H1 (cell line): ENCODE data around the gene POLR3C. TPM values are rescaled to one million over a fixed set of nuclear protein-coding genes. Genes with fewer than 3 reads are reported as not detected.

Source experiments
- CTCF ChIA-PET: fragments of 300-600 bp; sonication (Branson Sonifier 250); formaldehyde crosslinking; loops from one replicate; lab custom pipeline; 2021; ENCODE audit not compliant: partially characterized antibody; lab: Charles Lee
- POLR2A ChIA-PET: fragments of 300-600 bp; sonication (Branson Sonifier 250); formaldehyde crosslinking; loops from one replicate; lab custom pipeline; 2021; ENCODE audit warnings: inconsistent platforms; ENCODE audit not compliant: partially characterized antibody; lab: Charles Lee
- DNase-seq, 2 experiments: peaks; one replicate each; pipeline versions ENCODE4 v3.0.0 to v3.0.0-alpha.2; 2010 to 2022; ENCODE audit warnings: low spot score in 2 of 2, low read depth in 1 of 2, mixed read lengths in 1 of 2
- FAIRE-seq: peaks from 2 replicates; lab custom pipeline; 2011; peaks lifted over from hg19 to GRCh38; lab: Jason Lieb, UNC
- H2AFZ ChIP-seq: 2 replicates; pipeline ENCODE4 v1.8.1; 2012; ENCODE audit warnings: low read length, inconsistent platforms
- H2AK5ac ChIP-seq: 2 replicates; pipeline ENCODE4 v1.6.1; 2013; ENCODE audit warnings: low read depth, low read length
- H2BK120ac ChIP-seq: replicated peaks from 2 replicates; pipeline ENCODE3; 2013; ENCODE audit warnings: low read depth, low read length, inconsistent platforms
- H2BK12ac ChIP-seq: 2 replicates; pipeline ENCODE4 v1.6.1; 2013; ENCODE audit warnings: low read depth, low read length
- H2BK15ac ChIP-seq: 2 replicates; pipeline ENCODE4 v1.6.1; 2013; ENCODE audit warnings: low read length
- H2BK20ac ChIP-seq: 2 replicates; pipeline ENCODE4 v1.6.1; 2013; ENCODE audit warnings: low read length
- H2BK5ac ChIP-seq: 2 replicates; pipeline ENCODE4 v1.6.1; 2013; ENCODE audit warnings: low read depth, low read length
- H3K14ac ChIP-seq: 2 replicates; pipeline ENCODE4 v1.6.1; 2013; ENCODE audit warnings: inconsistent platforms; ENCODE audit not compliant: insufficient read length
- H3K18ac ChIP-seq: 2 replicates; pipeline ENCODE4 v1.6.1; 2013; ENCODE audit warnings: low read length; ENCODE audit errors: extremely low read depth
- H3K23ac ChIP-seq: 2 replicates; pipeline ENCODE4 v1.6.1; 2013; ENCODE audit warnings: inconsistent platforms; ENCODE audit not compliant: insufficient read length
- H3K23me2 ChIP-seq: 2 replicates; pipeline ENCODE4 v1.6.1; 2013; ENCODE audit warnings: low read depth, low read length
- H3K27ac ChIP-seq: 2 replicates; pipeline ENCODE4 v1.6.1; 2011; ENCODE audit warnings: low read depth, low read length, inconsistent platforms
- H3K27me3 ChIP-seq, 4 experiments: replicated peaks in 1 of 4; 1 replicate in 1 of 4; 2 replicates in 3 of 4; pipeline versions ENCODE4 v1.6.1 to v1.8.1; 2011 to 2013; ENCODE audit warnings: low read length in 3 of 4, mild to moderate bottlenecking in 3 of 4, inconsistent platforms in 2 of 4, mixed read lengths in 2 of 4, moderate library complexity in 1 of 4; ENCODE audit not compliant: control insufficient read depth in 3 of 4, insufficient read depth in 3 of 4; ENCODE audit errors: extremely low read depth in 1 of 4
- H3K36me3 ChIP-seq, 4 experiments: 2 replicates each; pipeline versions ENCODE4 v1.6.1 to v1.8.1; 2011 to 2013; ENCODE audit warnings: mild to moderate bottlenecking in 4 of 4, low read length in 3 of 4, moderate library complexity in 2 of 4, control low read depth in 1 of 4, inconsistent platforms in 1 of 4; ENCODE audit not compliant: insufficient read depth in 4 of 4, control insufficient read depth in 2 of 4
- H3K4ac ChIP-seq: replicated peaks from 2 replicates; pipeline ENCODE3; 2013; ENCODE audit warnings: low read length, low read depth, mixed read lengths, inconsistent platforms; ENCODE audit not compliant: insufficient read length
- H3K4me1 ChIP-seq, 4 experiments: replicated peaks in 1 of 4; 1 replicate in 1 of 4; 2 replicates in 3 of 4; pipeline versions ENCODE4 v1.6.1 to v1.8.1; 2011 to 2013; ENCODE audit warnings: low read length in 3 of 4, inconsistent platforms in 2 of 4, mixed read lengths in 1 of 4; ENCODE audit not compliant: insufficient read depth in 4 of 4, control insufficient read depth in 3 of 4
- H3K4me2 ChIP-seq, 2 experiments: 2 replicates each; pipeline versions ENCODE4 v1.6.1 to v1.8.1; 2011 to 2013; ENCODE audit warnings: low read depth in 2 of 2, low read length in 2 of 2, control low read depth in 1 of 2, inconsistent platforms in 1 of 2, mild to moderate bottlenecking in 1 of 2; ENCODE audit not compliant: insufficient read depth in 1 of 2
- H3K4me3 ChIP-seq, 4 experiments: fragments of 200-600, 300-600 bp in 1 of 4; sonication (generic), shearing (Covaris generic), sonication (Bioruptor Twin) in 1 of 4; 2 replicates each; pipeline versions ENCODE4 v1.5.1 to v1.8.1; 2011 to 2016; ENCODE audit warnings: low read length in 4 of 4, low read depth in 3 of 4, control low read depth in 2 of 4, inconsistent platforms in 2 of 4, mild to moderate bottlenecking in 2 of 4, mixed read lengths in 1 of 4, moderate library complexity in 1 of 4; ENCODE audit not compliant: insufficient read depth in 2 of 4; ENCODE audit errors: extremely low read depth in 1 of 4
- H3K56ac ChIP-seq: replicated peaks from 2 replicates; pipeline ENCODE3; 2013; ENCODE audit warnings: low read depth, mild to moderate bottlenecking, mixed read lengths, low read length, inconsistent platforms; ENCODE audit not compliant: insufficient read length
- H3K79me1 ChIP-seq: 2 replicates; pipeline ENCODE4 v1.6.1; 2013; ENCODE audit warnings: low read depth, low read length, control low read depth
- H3K79me2 ChIP-seq, 2 experiments: 2 replicates each; pipeline versions ENCODE4 v1.6.1 to v1.8.1; 2012 to 2013; ENCODE audit warnings: low read length in 2 of 2, mild to moderate bottlenecking in 2 of 2, inconsistent platforms in 1 of 2; ENCODE audit not compliant: insufficient read depth in 2 of 2, control insufficient read depth in 1 of 2
- H3K9ac ChIP-seq, 4 experiments: replicated peaks in 1 of 4; 1 replicate in 1 of 4; 2 replicates in 3 of 4; pipeline versions ENCODE4 v1.6.1 to v1.8.1; 2011 to 2013; ENCODE audit warnings: low read depth in 3 of 4, low read length in 3 of 4, control low read depth in 2 of 4, mild to moderate bottlenecking in 2 of 4, moderate library complexity in 2 of 4, inconsistent platforms in 1 of 4; ENCODE audit errors: extremely low read depth in 1 of 4
- H3K9me3 ChIP-seq, 2 experiments: 2 replicates each; pipeline versions ENCODE4 v1.6.1 to v1.8.1; 2012 to 2013; ENCODE audit warnings: mild to moderate bottlenecking in 2 of 2, moderate library complexity in 2 of 2, control low read depth in 1 of 2, inconsistent platforms in 1 of 2, low read depth in 1 of 2, low read length in 1 of 2, mixed read lengths in 1 of 2; ENCODE audit not compliant: insufficient read depth in 2 of 2
- H4K20me1 ChIP-seq, 2 experiments: replicated peaks in 1 of 2; 2 replicates each; pipeline versions ENCODE3 to v1.8.1; 2011 to 2013; ENCODE audit warnings: inconsistent platforms in 2 of 2, low read length in 2 of 2, mild to moderate bottlenecking in 1 of 2; ENCODE audit not compliant: insufficient read depth in 2 of 2, control insufficient read depth in 1 of 2
- H4K5ac ChIP-seq: 2 replicates; pipeline ENCODE4 v1.6.1; 2013; ENCODE audit warnings: low read length, low read depth, mixed read lengths, inconsistent platforms; ENCODE audit not compliant: insufficient read length
- H4K8ac ChIP-seq: 2 replicates; pipeline ENCODE4 v1.8.0; 2013; ENCODE audit warnings: mild to moderate bottlenecking, moderate library complexity, low read length, inconsistent platforms; ENCODE audit not compliant: insufficient read depth; ENCODE audit errors: extremely low read depth
- H4K91ac ChIP-seq: replicated peaks from 2 replicates; pipeline ENCODE3; 2013; ENCODE audit warnings: low read length, mixed read lengths, inconsistent platforms; ENCODE audit not compliant: insufficient read length
- WGBS, 2 experiments: shearing (Covaris generic) in 1 of 2; methylation state at CpG; one replicate each; pipeline versions ENCODE4 v1.1.6 to v1.1.7; 2013 to 2015; ENCODE audit warnings: low lambda C conversion rate in 2 of 2, mixed read lengths in 2 of 2, inconsistent platforms in 1 of 2, low coverage in 1 of 2, missing lambda C conversion rate in 1 of 2; ENCODE audit not compliant: insufficient replicate concordance in 2 of 2, insufficient coverage in 1 of 2, insufficient read length in 1 of 2; ENCODE audit errors: extremely low coverage in 1 of 2, missing lambda C conversion rate in 1 of 2; 5-methylcytosine and 5-hydroxymethylcytosine counted together
- polyA plus RNA-seq, 7 experiments: library from polyadenylated mRNA; depleted of rRNA in 3 of 7; stranded (reverse) in 5 of 7; unstranded in 2 of 7; fragments of >200 nt in 5 of 7; fragments of 200-250 nt in 2 of 7; gene quantifications; 1 replicate in 5 of 7; 2 replicates in 1 of 7; 4 replicates in 1 of 7; pipeline versions ENCODE4 v1.2.1 to v1.2.3, GENCODE V29; 2011 to 2013; ENCODE audit warnings: missing spikeins in 2 of 7, mixed read lengths in 2 of 7
- total RNA-seq: library from RNA; stranded (reverse); fragmentation: NEBNext Ultra II Directional; extraction: Animal tissue kit (Norgen Biotek cat#: 25700); gene quantifications from 2 replicates; pipeline ENCODE4 v1.2.1, GENCODE V29; 2021

Gene POLR3C
- total and polyA plus RNA-seq, 2 of the 8 experiments (the other 6 are each of a cell fraction or from before 2014, with no cell fraction given), result 26.8 TPM

DNA sequence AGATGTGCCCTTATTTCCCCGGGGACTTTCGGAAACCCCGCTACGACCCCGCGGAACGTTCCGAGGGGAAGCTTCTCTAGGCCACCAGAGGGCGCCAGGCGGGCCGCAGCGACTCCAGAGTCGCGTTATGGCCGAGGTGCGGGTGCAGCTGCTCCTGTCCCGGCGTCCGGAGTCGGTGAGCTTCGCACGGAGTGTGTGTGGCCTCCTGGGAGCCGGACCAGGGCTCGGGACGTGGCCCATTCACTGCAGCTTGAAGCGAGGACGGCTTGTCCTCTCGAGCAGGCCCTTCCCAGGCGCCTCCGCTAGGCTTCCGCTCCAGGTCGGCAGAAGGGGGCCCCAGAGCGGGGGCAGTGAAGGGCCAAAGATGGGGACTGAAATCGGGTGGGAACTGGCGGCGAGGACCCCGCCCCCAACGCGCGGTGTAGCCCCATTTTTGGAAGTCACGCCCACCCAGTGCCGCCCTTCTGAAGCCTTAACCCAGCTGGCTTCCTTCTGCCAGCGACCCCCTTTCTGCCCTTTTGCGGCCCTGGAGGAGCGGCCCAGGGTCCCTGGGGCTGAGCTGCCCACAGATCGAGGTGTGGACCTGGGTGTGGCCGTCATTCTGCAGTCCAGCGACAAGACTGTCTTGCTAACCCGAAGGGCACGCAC, 21.6 kb downstream of the POLR3C start, which contains the start of gene NUDT17:
NUDT17 (plus strand) TSS at position 117 of the 648 bp plus-strand sequence; CDS start at position 128, 11 bp downstream.
- FAIRE-seq, result no peak
- Histone ChIP-seq H3K9ac (peak within 1 kb of the TSS in 3 of 4 experiments; percentile 37 to 59 (median 54); a peak in 5 of 7 replicates), H2AFZ (peak within 1 kb of the TSS; percentile 62; the same call in 1 of the 2 replicates), H3K4ac (no peak within 1 kb of the TSS), H3K14ac (no peak within 1 kb of the TSS), H3K79me2 (no peaks in the 10 kb centered on the region), H3K79me1 (no peaks in the 10 kb centered on the region), H3K4me2 (peak within 1 kb of the TSS; percentile 47 to 89), H4K20me1 (peaks cover 2 to 4% of the 10 kb centered on the region in 2 experiments), H3K36me3 (peaks cover 6 to 40% (median 36%) of the 10 kb centered on the region in 4 experiments; a peak in 7 of 8 replicates), H3K4me1 (peaks cover 0 to 8% (median 0%) of the 10 kb centered on the region in 4 experiments; a peak in 2 of 7 replicates), H2AK5ac (no peak within 1 kb of the TSS), H3K4me3 (peak within 1 kb of the TSS; percentile 43 to 77 (median 66)), H3K18ac (peak within 1 kb of the TSS; percentile 62; the same call in 1 of the 2 replicates), H3K27me3 (no peaks in the 10 kb centered on the region), H3K56ac (no peak within 1 kb of the TSS), H2BK5ac (peak within 1 kb of the TSS; percentile 45; the same call in 1 of the 2 replicates), H3K23ac (no peak within 1 kb of the TSS), H3K23me2 (peaks cover 3% of the 10 kb centered on the region), H2BK120ac (no peak within 1 kb of the TSS), H2BK15ac (no peak within 1 kb of the TSS), H4K91ac (no peak within 1 kb of the TSS), H2BK12ac (no peak within 1 kb of the TSS), H2BK20ac (peak within 1 kb of the TSS; percentile 21; the same call in 1 of the 2 replicates), H3K27ac (peak within 1 kb of the TSS; percentile 51; the same call in 1 of the 2 replicates), H3K9me3 (no peaks in the 10 kb centered on the region), H4K5ac (peak within 1 kb of the TSS; percentile 79), H4K8ac (peak within 1 kb of the TSS; percentile 79)
- DNase-seq, result peak; percentile 38 to 93
- CTCF ChIA-PET, result interaction anchor here (0.7 to 9.6 kb wide), 37 partner anchors 15 to 188 kb away, joined by 3 to 214 read pairs (median 5); partner anchors contain the start of genes ANKRD34A, ANKRD35, ITGA10 and LIX1L
- 3% methylated on average over 48 of the region's 50 CpGs; no CpG with 5 or more reads in 1 of the 2 experiments for WGBS, 2 experiments
- POLR2A ChIA-PET, result interaction anchor here (0.8 to 8.2 kb wide), 14 partner anchors 9 to 206 kb away, joined by 3 to 95 read pairs (median 8); partner anchors contain the start of genes PIAS3, POLR3C, RBM8A and RNF115
